Activated CD8-positive, alpha-beta memory T cell treated with anti-CD3 and anti-CD28 coated beads for 24 hours (primary cell): Measurements from ENCODE around the gene HS6ST1.

ENCODE experiments used
- DNase-seq: peaks from one replicate; pipeline ENCODE4 v3.0.0-alpha.2; 2020

Gene HS6ST1

DNA sequence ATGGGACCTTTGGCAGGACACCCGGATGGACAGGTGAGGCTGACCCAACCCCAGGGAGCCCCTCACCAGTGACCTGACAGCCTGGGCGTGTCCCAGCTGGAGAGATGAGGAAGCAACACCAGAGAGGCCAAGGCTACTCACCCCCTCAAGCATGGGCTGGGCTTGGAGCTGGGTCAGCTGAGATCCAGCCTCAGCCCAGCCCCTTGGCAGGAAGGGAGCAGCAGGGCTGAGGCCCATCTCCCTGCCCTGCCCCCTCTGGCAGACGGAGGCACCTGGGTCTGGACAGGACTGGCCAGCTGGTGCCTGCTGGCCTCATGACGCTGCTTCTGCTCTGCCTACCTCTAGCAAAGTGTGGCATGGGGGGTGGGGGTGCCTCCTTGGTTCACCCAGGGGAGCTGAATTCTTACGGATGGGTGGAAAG is 37.8 kb downstream of the HS6ST1 start:
- no peak for DNase-seq

DNA sequence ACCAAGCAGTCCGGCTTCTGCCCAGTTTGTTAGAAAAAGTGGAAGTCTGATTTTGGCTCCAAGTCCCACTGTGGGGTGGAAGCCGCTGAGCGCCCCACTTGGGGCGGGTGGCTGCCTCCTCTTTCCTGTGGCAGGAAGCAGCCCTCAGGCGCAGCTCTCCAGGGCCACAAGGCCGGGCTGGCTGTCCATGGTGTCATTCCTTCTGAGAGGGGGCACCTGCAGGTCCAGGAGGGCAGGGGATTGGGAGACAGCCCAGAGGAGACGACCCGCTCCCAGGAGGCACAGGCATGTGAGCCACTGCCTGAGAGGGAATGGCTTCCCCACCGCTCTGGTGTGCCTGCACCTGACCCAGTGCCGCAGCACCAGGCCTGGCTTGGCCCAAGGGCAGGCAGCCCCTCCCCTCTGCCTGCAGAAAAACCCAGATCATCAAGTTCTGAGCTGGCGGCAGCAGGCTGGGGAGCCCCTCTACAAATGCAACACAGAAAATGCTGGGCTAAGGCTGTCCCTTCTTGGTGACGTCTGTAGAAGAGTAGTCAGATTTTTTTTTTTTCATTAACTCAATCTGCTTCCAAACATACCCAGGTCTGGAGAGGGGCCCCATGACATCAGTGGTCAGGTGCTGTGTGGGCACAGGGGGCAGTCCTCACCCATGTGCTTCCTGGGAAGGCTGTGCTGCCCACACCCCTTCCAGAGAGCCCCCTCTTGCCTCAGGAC is 38.4 kb downstream of the HS6ST1 start:
- no peak for DNase-seq

DNA sequence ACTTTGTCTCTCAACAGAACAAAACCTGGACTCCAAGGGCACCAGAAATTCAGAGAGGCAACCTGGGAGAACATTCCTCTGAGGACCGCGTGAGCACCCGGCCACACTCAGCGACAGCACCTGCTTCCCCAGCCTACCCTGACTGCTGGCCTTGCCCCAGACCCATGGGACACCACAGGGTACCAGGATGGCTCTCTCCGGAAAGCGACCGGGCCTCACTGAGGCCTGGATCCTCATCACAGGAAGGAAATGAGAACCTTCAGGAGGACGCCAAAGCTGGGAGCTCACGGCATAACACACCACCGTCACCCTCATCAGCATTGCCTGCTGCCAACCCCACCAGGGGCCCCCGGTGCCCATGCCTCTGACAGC is 38.9 kb downstream of the HS6ST1 start:
- no peak for DNase-seq

GRCh38 chr2:128279009-128279408 is 39.7 kb downstream of the HS6ST1 start:
- no peak for DNase-seq

GRCh38 chr2:128277961-128278681 is 40.5 kb downstream of the HS6ST1 start:
- DNase-seq, result no peak

GRCh38 chr2:128276878-128277675 is 41.6 kb downstream of the HS6ST1 start:
- DNase-seq, result no peak

DNA sequence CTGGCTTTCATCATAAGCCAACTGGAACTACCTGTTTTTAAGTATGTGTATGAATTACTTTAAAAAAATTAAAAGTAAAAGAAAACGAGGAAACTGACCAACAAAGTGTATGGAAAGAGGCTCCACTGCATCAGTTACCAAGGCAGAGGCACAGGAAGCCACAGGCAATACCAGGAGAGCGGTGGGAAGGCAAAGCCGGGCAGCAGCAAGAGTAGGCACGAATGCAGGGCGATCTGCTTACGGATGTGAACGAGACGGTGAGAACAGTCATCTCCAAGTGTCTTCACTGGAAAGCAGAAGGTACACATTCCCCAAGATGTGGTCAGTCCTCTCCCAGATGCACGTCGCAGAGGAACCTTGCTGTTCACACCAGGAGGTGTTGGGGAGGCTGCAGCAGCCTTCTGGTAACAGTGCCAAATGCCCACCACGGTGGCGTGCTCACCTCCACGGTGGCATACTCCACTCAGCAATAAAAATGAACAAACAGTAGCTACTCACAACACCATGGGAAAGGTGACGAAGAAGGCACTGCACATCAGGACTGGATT is 43.1 kb downstream of the HS6ST1 start:
- no peak for DNase-seq

DNA sequence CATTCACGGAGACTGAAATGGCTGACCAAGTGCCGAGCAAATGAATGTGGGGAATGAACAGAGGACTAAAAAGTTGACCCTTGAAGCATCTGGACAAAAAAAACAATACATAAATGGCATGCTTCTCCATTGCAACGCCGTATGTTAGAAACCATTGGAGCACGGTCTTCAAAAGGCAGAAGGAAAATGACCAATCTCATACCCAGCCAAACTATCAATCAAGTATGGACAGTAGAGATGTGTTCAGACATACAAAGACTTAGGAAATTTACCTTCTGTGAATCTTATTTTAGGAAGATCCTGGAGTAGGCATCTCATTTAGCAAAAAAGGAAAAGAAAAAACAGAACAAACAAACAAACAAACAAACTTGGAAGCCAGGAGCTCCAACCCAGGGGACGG is 44.5 kb downstream of the HS6ST1 start:
- DNase-seq, result no peak

DNA sequence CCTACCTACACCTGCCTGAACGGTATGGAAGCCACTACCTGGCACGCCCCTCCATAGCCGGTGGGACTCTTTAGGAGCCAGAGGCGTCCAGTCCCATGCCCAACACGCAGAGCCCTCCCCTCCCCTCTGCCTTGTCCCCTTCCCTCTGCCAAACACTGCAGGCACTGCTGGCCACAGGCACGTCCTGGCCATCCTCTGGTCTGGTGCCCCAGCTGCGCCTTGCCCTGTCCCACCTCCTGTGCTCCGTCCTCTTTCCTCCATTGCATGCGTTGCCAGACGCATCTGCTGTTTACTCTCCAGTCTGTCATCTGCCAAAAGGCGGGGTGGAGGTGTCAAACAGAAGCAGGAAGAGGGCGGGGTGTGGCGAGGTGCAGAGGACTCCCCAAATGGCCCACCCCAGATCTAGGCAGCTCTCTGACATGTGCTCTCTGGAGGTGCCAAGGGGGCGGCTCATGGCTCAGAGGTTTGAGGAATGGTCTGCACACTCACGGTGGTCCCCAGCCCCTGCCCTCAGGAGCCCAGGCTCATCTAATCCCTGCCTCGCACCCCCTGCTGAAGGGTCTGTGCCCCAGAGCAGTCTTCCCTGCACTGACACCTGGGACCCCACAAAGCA is 45.1 kb downstream of the HS6ST1 start:
- DNase-seq, result no peak

- DNase-seq, result no peak
These were observed 45.8 kb downstream of the HS6ST1 start for GRCh38 chr2:128272601-128273468.

GRCh38 chr2:128271911-128272600 is 46.6 kb downstream of the HS6ST1 start:
- DNase-seq, result no peak

DNA sequence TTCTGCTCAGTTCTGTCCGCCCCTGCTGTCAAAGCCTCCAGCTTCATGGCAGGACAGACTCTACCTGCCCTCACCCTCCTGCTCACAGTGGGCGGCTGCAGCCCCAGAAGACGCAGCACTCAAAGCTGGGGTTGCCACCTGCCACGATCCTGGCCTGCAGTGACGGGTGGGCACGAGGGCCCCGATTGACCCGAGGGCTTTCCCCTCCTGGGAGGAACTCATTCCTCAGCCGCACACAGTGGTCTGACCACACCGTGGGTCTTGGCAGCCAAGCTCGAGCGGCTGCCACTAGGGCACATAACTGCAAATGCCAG is 47.1 kb downstream of the HS6ST1 start:
- DNase-seq, result no peak

GRCh38 chr2:128270672-128271596 is 47.7 kb downstream of the HS6ST1 start:
- DNase-seq, result no peak

DNA sequence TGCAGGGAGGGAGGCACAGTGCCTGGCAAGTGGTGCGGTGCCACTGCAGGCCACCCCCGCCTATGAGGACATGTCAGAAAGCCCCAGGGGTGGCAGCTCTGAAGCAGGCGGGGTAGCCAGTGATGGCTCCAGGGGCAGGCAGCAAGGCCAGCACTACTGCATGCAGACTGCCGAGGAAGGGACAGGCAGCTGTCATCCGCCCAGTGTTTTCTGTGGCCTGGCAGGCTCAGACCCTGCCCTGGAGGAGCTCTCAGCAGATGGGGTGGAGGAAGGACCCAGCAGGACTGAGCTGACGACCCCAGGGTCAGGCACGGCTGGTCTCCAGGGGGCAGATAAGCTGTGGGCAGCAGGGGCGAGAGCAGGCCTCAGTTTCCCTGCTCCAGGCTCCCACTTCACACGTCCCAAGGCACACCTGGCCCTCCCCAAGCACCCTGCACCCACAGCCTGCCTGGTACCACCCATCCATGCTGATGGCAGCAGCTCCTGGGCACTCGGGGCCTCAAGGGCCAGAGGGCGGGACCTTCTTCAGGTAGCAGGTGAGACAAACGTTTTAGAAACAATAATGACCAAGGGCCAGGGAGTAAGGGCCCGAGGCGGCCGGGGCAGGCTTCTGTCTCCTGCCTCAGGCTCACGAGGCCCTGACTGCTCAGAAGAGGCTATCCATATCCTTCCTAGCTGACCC is 48.5 kb downstream of the HS6ST1 start:
- DNase-seq, result no peak

- DNase-seq, result no peak
These were observed 49.3 kb downstream of the HS6ST1 start for GRCh38 chr2:128269063-128269989.

GRCh38 chr2:128268611-128269010 is 50.1 kb downstream of the HS6ST1 start:
- DNase-seq, result peak; percentile 9

DNA sequence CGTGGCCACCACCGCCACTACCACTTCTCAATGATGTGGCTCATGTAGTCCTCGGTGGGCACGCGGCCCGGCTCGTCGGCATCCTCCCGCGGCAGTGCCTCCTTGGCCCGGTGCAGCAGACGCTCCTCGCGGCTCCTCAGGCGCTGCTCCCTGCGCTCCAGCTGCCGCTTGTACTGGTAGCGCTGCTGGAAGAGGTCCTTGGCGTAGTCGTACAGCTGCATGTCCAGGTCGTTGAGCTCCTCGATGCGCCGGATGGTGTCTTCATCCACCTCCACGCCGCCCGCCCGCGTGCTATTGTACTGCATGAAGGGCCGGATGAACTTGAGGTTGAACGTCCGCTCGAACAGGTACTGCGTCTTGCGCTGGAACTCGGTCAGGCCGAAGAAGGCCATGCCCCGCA is 50.5 kb downstream of the HS6ST1 start:
- DNase-seq, result peak; percentile 41

DNA sequence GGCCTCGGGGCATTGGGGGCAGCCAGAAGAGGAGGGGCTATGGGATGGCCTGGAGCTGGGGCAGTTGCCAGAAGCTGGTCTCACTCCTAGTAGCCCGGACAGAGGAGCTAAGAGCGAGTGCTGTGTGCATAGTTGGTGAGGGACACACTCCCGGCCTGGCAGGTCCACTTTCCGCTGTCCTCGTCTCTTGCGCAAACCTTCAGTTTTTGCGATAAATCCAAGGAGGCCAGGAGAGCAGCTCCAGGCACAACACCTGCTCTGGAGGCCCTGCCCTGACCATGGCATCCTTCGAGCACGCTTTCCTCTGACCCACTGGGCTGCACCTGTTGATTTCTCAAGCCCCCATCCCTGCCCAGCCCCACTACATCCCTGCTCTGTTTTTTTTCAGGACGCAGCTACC is 51.0 kb downstream of the HS6ST1 start:
- DNase-seq, result peak; percentile 52

- peak; percentile 21 for DNase-seq
These were observed 51.5 kb downstream of the HS6ST1 start for GRCh38 chr2:128267197-128267596.
